ENCODE measurements around the gene MTOR. TPM values are rescaled to one million over a fixed set of nuclear protein-coding genes. Genes with fewer than 3 reads are reported as not detected.
A peak's percentile ranks its signal among the peaks of the same experiment; 100 is the strongest.

The MTOR gene
- total RNA-seq, 4 donors from 2014 or later, result 37.8 to 46.4 (median 43.9) TPM

- Histone ChIP-seq H3K36me3 (peaks cover 0 to 4% of the 10 kb centered on the region in 2 donors), H3K27me3 (no peaks in the 10 kb centered on the region), H3K4me3 (replicated peaks in 1 of 3) (no peak overlapping the region), H3K4me1 (peaks cover 3 to 13% of the 10 kb centered on the region in 2 donors), H3K27ac (peak overlapping the region in 1 of 3 donors; percentile 31), H3K9me3 (no peaks in the 10 kb centered on the region)
- 73 to 81% methylated on average over 3 of the region's 3 CpGs for WGBS, 2 donors
- DNase-seq, result no peak
- TF ChIP-seq CTCF (IDR thresholded peaks at IDR 0.05) (no peak), POLR2A (IDR thresholded peaks at IDR 0.05) (no peak)
- intact Hi-C loops (cut with DNase I), result no loop called here
Observed at GRCh38 chr1:11153184-11153583, 109.2 kb downstream of the MTOR start.

- H3K4me1 ChIP-seq, result peaks cover 3 to 13% of the 10 kb centered on the region in 2 donors
- no peaks in the 10 kb centered on the region for H3K9me3 ChIP-seq
- WGBS, 2 donors, result 92 to 93% methylated on average over 9 of the region's 9 CpGs
- no peaks in the 10 kb centered on the region for H3K27me3 ChIP-seq
- DNase-seq, result no peak
- peaks cover 0 to 5% of the 10 kb centered on the region in 2 donors for H3K36me3 ChIP-seq
- H3K4me3 ChIP-seq (replicated peaks in 1 of 3), result no peak overlapping the region
- intact Hi-C loops (cut with DNase I), result no loop called here
- no peak for TF ChIP-seq POLR2A (IDR thresholded peaks at IDR 0.05)
- TF ChIP-seq CTCF (IDR thresholded peaks at IDR 0.05), result no peak
- peak overlapping the region in 2 of 3 donors; percentile 31 to 41 for H3K27ac ChIP-seq
Observed at GRCh38 chr1:11152755-11153154, 109.6 kb downstream of the MTOR start.

- intact Hi-C loops (cut with DNase I), result no loop called here
Observed at GRCh38 chr1:11151826-11152612, 110.3 kb downstream of the MTOR start.

GRCh38 chr1:11151114-11151513 is 111.2 kb downstream of the MTOR start:
- 86 to 91% methylated on average over 5 of the region's 5 CpGs for WGBS, 2 donors
- Histone ChIP-seq H3K36me3 (peaks cover 0 to 9% of the 10 kb centered on the region in 2 donors), H3K4me1 (peaks cover 3 to 13% of the 10 kb centered on the region in 2 donors), H3K27me3 (no peaks in the 10 kb centered on the region), H3K4me3 (replicated peaks in 1 of 3) (no peak overlapping the region), H3K27ac (no peak overlapping the region), H3K9me3 (no peaks in the 10 kb centered on the region)
- DNase-seq, result no peak
- intact Hi-C loops (cut with DNase I), result no loop called here
- TF ChIP-seq POLR2A (IDR thresholded peaks at IDR 0.05), result no peak
- no peak for TF ChIP-seq CTCF (IDR thresholded peaks at IDR 0.05)

More at GRCh38 chr1:11151826-11152612, 110.3 kb downstream of the MTOR start:
- H3K36me3 ChIP-seq, result peaks cover 0 to 5% of the 10 kb centered on the region in 2 donors
- H3K27me3 ChIP-seq, result no peaks in the 10 kb centered on the region
- peak; percentile 31 to 45 for DNase-seq
- TF ChIP-seq POLR2A (IDR thresholded peaks at IDR 0.05) (no peak), CTCF (IDR thresholded peaks at IDR 0.05) (no peak)
- WGBS, 2 donors, result 63 to 75% methylated on average over 9 of the region's 9 CpGs
- H3K9me3 ChIP-seq, result no peaks in the 10 kb centered on the region
- peak overlapping the region in 2 of 3 donors; percentile 31 to 41 for H3K27ac ChIP-seq
- no peak overlapping the region for H3K4me3 ChIP-seq (replicated peaks in 1 of 3)
- peaks cover 3 to 13% of the 10 kb centered on the region in 2 donors for H3K4me1 ChIP-seq

- no peak for TF ChIP-seq POLR2A (IDR thresholded peaks at IDR 0.05)
- no peak for TF ChIP-seq CTCF (IDR thresholded peaks at IDR 0.05)
- H3K9me3 ChIP-seq, result no peaks in the 10 kb centered on the region
- no peak overlapping the region for H3K27ac ChIP-seq
- H3K36me3 ChIP-seq, result peaks cover 0 to 17% of the 10 kb centered on the region in 2 donors
- WGBS, 2 donors, result 78 to 80% methylated on average over 3 of the region's 3 CpGs
- H3K4me1 ChIP-seq, result peaks cover 3 to 13% of the 10 kb centered on the region in 2 donors
- intact Hi-C loops (cut with DNase I), result no loop called here
- H3K4me3 ChIP-seq (replicated peaks in 1 of 3), result no peak overlapping the region
- DNase-seq, result no peak
- no peaks in the 10 kb centered on the region for H3K27me3 ChIP-seq
Observed at GRCh38 chr1:11150326-11150725, 112.0 kb downstream of the MTOR start.

All from thyroid gland (tissue), 4 donors.